Effector CD8-positive, alpha-beta T cell (primary cell): ENCODE measurements around the gene EIF2D.
"Not testable (repeated sequence)": the region's sequence is repeated elsewhere in the genome, so short reads cannot be mapped to it uniquely, and the experiment has no call there.

Source experiments
- DNase-seq: peaks from one replicate; lab custom pipeline; 2025; lab: John Stamatoyannopoulos, UW
- total RNA-seq, 4 experiments: gene quantifications; one replicate each; lab custom pipeline; 2026; lab: John Stamatoyannopoulos, UW

Gene EIF2D, protein sequence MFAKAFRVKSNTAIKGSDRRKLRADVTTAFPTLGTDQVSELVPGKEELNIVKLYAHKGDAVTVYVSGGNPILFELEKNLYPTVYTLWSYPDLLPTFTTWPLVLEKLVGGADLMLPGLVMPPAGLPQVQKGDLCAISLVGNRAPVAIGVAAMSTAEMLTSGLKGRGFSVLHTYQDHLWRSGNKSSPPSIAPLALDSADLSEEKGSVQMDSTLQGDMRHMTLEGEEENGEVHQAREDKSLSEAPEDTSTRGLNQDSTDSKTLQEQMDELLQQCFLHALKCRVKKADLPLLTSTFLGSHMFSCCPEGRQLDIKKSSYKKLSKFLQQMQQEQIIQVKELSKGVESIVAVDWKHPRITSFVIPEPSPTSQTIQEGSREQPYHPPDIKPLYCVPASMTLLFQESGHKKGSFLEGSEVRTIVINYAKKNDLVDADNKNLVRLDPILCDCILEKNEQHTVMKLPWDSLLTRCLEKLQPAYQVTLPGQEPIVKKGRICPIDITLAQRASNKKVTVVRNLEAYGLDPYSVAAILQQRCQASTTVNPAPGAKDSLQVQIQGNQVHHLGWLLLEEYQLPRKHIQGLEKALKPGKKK
- total RNA-seq: 42.2 to 65.2 (median 53.0) reads per million in 4 experiments

DNA sequence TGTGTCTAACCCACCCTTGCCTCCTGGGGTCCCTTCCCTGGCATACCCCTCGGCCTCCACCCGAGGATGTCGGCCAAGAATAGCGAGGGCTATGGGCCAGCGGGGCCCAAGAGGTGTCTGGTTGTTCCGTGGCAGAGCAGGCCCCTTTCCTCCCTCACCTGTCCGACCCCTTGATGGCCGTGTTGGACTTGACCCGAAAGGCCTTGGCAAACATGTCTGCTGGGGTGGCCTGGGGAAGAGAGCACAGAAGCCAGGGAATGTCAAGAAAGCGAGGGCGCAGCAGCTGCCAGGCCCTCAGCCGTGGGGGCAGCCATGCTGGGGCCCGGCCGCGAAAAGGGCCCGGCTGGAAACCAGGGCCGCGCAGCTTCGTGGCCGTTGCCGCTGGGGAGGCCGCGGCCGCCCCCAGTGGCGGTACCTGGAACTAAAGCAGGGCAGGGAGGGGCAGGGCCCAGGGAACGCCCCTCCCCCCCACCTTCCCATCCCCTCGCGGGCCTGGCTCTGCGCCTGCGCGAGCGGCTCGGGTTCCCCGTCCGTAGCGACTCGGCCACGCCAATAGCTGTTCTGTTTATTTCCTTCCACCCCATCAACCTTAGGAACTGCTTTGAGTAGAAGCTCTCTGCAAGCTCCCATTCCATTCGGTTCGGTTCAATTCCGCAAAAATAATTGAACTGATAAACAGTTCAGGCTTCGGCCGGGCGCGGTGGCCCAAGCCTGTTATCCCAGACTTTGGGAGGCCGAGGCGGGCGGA lies at the start of gene EIF2D:
Gene EIF2D, minus strand, starts transcription at position 337 of the 748 bp plus-strand sequence. Its CDS starts 123 bp downstream, at position 214.
- DNase-seq: peak; percentile 91

DNA sequence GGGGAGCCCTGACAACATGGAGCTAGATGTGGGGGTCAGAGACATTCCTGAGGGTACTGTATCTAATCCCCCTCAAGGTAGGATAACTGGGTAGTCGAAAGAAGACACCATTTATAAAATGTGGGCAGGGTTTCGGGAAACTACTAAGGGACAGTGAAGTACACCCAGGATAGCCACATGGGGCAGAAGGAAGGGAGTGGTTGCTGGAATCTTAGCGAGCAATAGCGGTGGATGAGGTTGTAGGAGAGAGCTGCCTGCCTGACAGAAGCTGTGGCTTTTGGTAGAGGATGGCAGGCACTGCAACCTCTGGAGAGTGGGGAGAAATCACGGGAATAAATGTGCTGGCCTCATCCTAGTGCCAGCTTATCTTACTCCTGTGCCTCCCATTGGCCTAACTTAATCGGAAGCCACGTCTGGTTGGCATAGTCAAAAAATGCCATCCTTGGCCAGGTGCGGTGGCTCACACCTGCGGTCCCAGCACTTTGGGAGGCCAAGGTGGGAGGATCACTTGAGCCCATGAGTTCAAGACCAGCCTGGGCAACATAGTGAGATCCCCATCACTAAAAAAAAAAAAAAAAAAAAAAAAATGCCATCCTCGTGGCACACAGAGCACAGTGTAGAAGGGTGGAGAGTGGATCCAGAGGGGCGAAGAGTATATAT lies 49.0 kb upstream of the EIF2D start:
- DNase-seq: no peak

DNA sequence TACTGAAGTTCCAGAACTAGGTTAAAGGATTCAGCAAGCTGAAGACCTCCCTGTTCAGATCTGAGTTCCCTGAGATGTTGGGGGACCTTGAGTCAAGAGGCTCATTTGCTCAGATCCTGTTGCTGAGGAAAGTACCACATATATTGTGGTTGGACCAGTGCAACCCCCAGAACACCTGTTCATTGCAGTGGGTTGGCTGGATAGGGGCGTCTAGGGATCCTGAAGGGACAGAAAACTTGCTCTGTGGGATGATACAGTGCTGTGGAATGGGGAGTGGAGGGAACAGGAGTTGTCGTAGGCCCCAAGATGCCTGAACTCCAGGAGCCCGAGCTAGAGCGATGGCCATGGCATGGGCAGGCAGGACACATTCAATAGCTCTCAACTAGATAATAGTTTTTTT lies 47.9 kb upstream of the EIF2D start:
- no peak for DNase-seq

DNA sequence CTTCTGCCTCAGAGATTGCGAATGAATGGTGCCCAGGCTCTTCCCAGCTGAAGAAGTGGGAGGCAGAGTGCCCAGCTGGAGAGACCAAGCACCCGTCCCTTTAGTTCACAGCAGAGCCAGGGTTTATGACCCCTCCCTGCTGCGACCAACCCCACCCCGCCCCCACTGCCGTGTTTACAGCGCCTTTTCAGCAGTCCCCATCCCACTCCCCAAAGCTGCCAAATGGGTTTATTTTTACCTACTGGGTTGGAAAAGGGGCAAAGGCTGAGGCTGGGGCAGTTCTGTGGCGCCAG lies 46.7 kb upstream of the EIF2D start:
- DNase-seq: no peak

DNA sequence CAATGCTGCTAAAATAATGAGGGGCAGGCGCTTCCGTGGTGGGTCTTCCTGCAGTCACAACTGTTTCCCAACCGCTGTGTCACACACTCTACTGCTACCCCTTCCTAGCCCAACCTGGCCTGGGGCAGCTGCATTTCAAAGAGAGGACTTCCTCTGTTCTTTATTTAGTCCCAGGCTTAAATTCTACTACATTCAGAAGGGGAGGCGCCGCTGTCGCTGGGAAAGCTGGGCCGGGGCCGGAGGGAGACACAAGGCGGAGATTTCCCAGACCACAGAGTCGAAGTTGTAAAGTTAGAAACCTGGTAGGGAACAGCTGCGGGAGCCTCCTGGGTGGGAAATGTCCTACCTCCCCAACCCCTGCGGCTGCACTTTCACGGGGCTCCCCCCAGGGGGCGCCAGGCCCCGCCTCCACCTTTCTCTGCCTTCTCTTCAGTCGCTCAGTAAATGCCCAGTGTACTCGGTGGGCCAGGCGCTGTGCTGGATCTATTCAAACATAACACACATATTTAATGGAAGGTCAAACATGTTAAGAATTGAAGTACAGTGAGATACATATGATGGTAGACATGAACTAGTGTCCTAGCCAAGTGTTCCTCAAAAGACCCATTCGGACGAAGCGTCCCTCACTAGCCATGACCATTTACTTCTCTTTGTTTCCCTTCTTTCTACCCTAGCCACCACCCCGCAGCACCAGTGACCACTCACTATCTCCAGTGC lies 46.2 kb upstream of the EIF2D start:
- peak; percentile 25 for DNase-seq

DNA sequence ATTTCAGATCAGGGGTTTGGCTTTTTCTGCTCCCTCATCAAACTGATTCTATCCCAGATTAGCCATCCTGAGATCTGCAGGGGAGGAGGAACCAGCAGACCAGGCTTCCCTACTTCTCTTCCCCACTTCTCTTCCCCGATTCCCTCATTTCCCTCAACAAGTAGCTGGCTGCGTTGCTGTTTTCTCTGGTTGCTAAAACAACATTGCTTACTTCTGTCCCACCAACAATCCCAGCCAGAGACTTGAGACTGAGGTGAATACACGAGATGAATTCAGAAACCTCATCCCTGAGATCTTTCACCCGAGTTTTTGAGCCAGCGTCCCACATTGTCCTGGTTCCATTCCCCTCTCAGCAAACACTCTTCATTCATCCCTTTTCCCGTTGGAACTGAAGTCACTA lies 45.5 kb upstream of the EIF2D start:
- no peak for DNase-seq

DNA sequence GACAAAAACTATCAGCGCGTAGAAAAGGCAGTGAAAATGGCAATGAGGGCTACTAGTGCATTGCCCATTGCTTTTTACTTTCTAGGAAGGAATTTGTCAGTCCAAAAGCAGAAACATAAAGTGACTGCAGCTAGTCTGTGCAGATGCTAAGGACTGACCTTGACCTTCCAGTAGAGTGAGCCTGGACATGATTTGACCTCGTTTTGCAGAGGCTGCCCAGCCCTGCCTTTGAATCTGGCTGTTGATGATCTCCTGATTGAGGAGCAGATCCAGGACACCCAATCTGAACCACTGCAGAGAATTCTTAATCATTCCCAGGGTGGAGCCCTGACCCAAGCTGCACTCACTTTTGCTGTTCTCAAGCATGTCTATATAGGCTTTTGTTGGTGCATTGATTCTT lies 44.7 kb upstream of the EIF2D start:
- no peak for DNase-seq

DNA sequence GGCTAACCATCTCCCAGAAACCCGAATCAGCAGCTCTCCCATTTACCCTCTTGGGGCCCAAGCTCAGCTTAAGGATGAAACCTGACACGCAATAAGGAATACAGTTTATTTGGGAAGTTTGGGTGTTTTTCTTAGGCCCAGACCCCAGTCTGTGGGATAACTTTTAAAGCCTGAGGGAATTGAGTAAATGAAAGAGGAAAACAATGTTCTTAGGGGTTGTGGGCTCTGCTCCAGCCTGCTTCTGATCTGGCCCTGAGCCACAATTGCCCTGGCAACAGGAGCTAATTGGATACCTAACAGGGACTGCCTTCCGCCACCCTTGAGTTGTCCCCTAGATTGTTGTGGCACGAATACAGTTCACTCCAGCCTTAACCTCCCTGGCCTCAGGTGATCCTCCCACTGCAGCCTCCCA lies 43.2 kb upstream of the EIF2D start:
- no peak for DNase-seq

DNA sequence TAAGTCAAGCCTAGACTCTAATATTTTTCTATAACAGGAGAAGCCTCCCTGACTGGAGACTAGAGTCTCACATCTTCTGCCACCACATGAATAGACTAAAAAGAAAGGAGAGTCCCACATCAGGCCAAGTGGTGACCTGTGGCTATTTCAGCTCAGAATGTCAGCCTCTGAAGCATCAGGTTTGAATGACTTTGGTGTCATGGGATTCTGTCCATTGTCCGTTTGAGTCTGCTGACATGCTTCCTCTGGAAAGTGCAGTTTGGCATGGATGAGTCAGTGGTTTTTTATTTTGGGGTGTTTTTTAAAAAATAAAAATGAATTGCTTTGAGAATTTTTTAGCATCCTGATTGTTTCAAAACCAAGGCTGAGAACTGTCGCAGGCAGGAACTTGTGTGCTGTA lies 42.6 kb upstream of the EIF2D start:
- DNase-seq: no peak

DNA sequence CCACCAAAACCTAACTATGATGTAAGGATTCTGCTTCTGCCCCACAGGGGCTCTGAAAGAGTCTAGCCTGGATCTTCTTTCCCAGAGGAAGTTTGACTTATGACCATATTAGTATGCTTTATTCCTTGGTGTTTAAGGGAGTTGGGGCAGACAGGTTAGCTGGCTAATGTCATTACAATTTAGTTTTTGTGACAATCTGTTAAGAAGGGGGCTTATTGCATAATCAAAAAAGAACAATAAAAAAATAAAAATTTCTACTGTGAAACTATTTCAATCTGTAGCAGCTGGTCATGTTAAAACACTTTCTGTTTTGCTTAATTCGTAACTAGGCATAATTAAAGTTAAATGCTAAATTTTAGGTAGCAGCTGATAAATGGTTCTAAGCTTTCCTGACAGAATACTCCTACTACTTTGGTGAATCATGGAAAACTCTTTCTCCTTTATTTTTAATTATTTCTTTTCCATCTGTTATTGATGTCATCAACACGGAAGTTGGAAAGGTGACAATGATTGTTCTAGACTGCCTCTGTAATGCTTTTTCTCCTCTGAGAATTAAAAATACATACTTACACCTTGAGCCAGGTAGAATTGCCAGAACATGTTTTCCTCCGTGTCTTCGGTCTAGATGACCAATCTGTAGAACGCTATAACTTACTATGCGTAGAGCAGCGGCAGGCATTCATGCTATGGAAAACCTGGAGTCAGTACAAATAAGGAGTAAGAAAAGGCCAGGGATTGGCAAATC lies 41.6 kb upstream of the EIF2D start:
- DNase-seq: no peak

DNA sequence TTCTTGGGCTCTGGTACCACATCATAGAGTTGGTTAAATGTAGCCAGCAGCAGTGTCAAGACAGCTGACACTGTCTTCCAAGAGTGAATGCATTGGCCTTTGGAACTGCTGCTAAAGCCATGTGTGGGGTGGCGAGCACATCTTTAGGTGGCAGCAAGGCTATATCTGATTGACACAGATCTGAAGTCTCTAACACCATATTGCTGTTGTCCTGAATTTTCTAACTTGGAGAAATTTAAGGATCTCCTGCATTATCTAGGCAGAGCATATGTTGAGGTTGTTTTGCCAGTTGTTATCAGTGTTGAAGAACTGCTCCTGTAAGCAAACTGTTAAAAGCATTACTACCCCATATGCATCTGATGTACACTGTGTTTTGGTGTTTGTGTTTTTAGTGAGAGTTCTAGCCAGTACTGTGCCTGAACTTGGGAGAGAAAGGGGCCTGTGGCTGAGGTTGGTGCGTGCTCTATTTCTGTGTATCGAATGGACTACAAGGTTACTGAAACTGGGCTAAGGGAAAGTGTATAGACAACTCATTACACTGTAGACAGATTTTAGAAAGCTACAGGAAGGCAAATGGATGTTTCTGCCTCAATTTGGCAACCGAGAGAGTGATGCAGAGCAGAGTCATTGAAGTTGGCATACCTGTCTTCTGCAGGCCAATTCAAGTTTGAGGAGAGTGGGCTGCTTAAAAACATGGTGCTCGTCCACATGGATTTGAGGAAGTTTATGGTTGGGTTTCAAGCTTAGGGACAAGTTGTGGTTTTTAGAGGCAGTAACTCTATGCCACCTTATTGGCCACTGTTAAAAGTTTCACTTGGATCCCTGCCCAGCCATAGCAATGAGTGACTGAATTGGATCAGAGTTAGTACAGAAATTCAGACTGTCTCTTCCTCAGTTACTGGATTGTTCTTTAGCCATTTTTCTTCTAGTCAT lies 40.0 kb upstream of the EIF2D start:
- no peak for DNase-seq

DNA sequence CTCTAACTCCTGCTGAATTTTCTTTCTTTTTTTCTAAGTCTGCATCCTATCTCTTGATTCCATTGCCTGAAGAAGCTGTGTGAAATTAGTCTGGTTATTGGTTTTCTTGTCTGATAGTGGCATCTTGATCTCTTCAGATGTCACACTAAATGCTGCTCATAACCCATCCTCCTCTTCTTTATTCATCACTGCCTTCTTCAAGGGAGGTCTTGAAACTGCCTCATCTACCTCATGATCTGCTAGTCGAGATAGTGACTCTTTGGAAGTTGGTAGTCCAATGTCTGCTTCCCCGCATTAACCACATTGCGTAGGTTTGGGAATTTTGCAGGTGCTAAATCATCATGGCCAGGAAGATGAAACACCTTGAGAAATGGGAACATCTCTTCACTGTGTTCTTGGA lies 38.7 kb upstream of the EIF2D start:
- no peak for DNase-seq

DNA sequence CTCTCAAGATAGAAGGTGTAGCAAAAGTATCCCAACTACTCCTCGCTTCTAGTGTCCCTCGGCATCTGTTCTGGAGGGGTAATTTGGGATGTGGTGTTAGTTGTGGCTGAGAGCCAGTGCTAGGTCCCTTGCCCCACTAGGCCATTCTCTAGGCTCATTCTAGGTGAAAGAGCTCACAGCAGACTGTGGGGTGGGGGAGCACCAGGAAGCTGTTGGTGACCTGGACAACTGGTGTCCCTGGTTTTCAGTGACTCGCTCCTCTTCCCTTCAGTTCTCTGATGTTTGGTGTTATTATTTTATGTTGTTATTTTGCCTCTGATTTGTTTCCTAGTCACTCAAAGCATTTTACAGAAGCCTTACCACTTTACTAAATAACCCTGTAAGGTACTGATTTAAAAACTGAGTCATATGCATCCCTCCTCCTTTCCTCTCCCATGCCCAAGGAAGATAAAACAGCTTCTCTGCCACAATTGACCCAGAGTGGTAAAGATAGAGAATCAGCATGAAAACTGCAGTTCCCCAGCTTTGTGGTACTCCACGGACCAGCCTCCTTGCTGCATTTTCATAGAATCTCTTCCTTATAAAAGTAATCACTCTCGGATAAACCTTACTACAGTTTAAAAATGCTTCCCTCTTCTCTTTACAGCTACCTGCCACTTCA lies 37.1 kb upstream of the EIF2D start:
- no peak for DNase-seq

DNA sequence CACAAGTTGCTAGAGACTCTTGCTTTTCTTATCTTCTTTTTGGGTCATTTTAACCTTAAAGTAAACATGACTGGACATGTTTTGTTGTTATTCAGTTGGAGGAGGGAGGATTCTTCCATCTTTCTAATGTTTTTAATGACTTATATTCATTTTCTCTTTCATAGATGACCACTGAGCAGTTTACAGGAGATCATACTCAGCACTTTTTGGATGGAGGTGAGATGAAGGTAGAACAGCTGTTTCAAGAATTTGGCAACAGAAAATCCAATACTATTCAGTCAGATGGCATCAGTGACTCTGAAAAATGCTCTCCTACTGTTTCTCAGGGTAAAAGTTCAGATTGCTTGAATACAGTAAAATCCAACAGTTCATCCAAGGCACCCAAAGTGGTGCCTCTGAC lies 35.0 kb upstream of the EIF2D start:
- DNase-seq: no peak

DNA sequence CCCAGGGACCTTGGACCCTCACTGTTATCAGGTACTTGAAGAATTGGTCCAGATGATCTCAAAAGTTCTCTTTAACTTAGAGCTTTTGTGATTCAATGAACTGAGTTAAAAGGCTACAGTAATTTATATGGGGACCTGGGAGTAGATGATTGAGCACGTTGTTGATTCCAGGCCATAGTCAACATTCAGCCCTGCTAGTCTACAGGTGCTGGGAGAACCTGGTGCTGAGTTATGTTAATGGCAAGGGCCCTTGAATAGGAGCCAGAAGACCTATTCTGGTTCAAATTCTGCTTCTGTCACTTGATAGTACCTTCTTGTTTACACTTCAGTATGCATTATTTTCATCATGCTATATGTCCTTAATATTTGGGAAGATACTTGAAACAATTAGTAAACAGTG lies 34.2 kb upstream of the EIF2D start:
- DNase-seq: no peak

DNA sequence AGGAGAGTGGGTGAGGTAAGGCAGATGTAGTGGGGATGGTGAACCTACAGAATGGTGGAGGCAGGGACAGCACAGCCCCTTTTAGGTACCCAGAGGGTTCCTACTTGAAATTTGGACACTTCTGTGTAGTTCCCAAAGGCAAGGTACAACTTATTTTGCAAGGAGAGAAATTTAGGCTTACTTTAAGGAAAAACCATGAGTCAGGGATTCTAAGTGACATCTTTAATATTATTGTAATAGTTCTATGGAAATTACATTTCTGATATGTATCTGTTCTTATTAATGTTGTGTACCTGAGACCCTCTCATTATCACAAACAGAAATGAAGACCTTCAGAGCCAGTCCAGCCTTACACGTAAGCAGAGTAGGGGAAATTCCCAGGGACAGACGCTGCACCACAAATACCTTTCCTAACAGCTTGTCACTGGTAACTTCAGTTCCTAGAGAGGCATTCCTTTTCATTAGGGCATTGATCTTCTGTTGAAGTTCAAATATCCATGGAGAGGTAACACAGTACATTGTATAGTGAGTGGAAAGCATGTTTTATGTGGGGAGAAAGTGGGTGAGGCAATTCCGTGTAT lies 30.9 kb upstream of the EIF2D start:
- DNase-seq: no peak

DNA sequence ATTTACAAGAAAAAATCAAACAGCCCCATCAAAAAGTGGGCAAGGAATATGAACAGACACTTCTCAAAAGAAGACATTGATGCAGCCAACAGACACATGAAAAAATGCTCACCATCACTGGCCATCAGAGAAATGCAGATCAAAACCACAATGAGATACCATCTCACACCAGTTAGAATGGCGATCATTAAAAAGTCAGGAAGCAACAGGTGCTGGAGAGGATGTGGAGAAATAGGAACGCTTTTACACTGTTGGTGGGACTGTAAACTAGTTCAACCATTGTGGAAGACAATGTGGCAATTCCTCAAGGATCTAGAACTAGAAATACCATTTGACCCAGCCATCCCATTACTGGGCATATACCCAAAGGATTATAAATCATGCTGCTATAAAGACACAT lies 29.8 kb upstream of the EIF2D start:
- not testable (repeated sequence) for DNase-seq

DNA sequence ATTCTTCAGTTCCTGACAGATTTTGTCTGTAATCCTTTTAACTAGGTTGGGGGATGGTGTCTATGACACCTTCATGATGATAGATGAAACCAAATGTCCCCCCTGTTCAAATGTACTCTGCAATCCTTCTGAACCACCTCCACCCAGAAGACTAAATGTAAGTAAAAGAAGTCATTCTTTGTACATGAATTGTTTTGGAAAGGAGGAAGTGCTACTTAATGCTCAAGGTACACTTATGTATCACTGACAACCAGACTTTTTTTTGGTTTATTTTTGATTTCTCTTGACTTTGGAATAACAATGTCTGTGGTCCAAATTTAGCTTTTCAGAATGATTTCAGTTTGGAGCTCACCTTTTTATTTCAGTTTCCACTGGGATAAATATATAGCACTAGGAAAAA lies 25.3 kb upstream of the EIF2D start:
- DNase-seq: no peak

DNA sequence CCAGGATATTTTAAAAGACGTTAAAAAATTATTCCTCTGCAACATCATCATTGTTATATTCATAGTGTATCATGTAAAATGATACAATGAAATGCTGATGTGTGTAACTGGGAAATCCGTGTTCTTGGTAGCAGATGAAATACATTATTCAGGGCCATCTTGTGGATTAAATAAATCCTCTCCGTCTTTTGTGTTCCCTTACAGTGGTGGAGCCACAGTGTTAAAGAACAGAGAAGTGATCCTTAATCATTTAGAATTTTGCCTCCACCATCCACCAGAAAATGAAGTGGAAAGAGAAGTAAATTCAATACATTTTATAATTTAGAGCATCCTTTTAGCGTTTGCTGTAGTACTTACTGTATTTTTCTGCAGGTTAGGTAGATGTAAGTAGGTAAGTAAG lies 24.4 kb upstream of the EIF2D start:
- no peak for DNase-seq
